Muscle of back (tissue), 11 donors: Measurements from ENCODE around the gene CTNNA1. TPM values are rescaled to one million over a fixed set of nuclear protein-coding genes. Genes with fewer than 3 reads are reported as not detected.
A peak's percentile ranks its signal among the peaks of the same experiment; 100 is the strongest.

ENCODE experiments used
- DNase-seq, 3 donors: peaks; one replicate each; pipeline versions ENCODE4 v3.0.0 to v3.0.0-alpha.2; 2013
- polyA plus RNA-seq, 10 donors: library from polyadenylated mRNA; unstranded; fragments of 120-200 nt; gene quantifications; one replicate each; pipeline ENCODE4 v1.2.1, GENCODE V29; 2013; ENCODE audit not compliant: insufficient read length in 10 of 10

Gene CTNNA1
- polyA plus RNA-seq, 10 donors = 235 to 327 (median 283) TPM

GRCh38 chr5:138926257-138926656, 173.0 kb downstream of the CTNNA1 start:
- no peak for DNase-seq

- no peak for DNase-seq
These were observed 173.6 kb downstream of the CTNNA1 start for GRCh38 chr5:138926688-138927448.

- DNase-seq = no peak
These were observed 174.3 kb downstream of the CTNNA1 start for GRCh38 chr5:138927544-138927943.

GRCh38 chr5:138927979-138928378, 174.8 kb downstream of the CTNNA1 start:
- DNase-seq = peak; percentile 45 to 70 (median 58)

- no peak for DNase-seq
These were observed 176.3 kb downstream of the CTNNA1 start for GRCh38 chr5:138929571-138929955.

GRCh38 chr5:138930371-138931097, 177.3 kb downstream of the CTNNA1 start:
- no peak for DNase-seq

GRCh38 chr5:138932171-138932810, 179.1 kb downstream of the CTNNA1 start:
- no peak for DNase-seq

GRCh38 chr5:138933522-138934290, 180.5 kb downstream of the CTNNA1 start:
- DNase-seq = no peak

GRCh38 chr5:138934971-138935370, 181.7 kb downstream of the CTNNA1 start:
- no peak for DNase-seq

GRCh38 chr5:138935466-138935865, 182.2 kb downstream of the CTNNA1 start:
- no peak for DNase-seq

- DNase-seq = no peak
These were observed 183.2 kb downstream of the CTNNA1 start for GRCh38 chr5:138936225-138936967.

GRCh38 chr5:138936968-138937345, 183.7 kb downstream of the CTNNA1 start:
- no peak for DNase-seq

GRCh38 chr5:138937392-138938387, 184.5 kb downstream of the CTNNA1 start:
- no peak for DNase-seq

GRCh38 chr5:138938526-138938925, 185.3 kb downstream of the CTNNA1 start:
- no peak for DNase-seq

GRCh38 chr5:138942066-138942465, 188.8 kb downstream of the CTNNA1 start:
- DNase-seq = no peak

GRCh38 chr5:138942861-138943260, 189.6 kb downstream of the CTNNA1 start:
- no peak for DNase-seq

- DNase-seq = no peak
These were observed 190.5 kb downstream of the CTNNA1 start for GRCh38 chr5:138943599-138944173.

- no peak for DNase-seq
These were observed 191.5 kb downstream of the CTNNA1 start for GRCh38 chr5:138944527-138945322.
